ENCODE measurements around the gene CATSPERE.

The CATSPERE gene, protein sequence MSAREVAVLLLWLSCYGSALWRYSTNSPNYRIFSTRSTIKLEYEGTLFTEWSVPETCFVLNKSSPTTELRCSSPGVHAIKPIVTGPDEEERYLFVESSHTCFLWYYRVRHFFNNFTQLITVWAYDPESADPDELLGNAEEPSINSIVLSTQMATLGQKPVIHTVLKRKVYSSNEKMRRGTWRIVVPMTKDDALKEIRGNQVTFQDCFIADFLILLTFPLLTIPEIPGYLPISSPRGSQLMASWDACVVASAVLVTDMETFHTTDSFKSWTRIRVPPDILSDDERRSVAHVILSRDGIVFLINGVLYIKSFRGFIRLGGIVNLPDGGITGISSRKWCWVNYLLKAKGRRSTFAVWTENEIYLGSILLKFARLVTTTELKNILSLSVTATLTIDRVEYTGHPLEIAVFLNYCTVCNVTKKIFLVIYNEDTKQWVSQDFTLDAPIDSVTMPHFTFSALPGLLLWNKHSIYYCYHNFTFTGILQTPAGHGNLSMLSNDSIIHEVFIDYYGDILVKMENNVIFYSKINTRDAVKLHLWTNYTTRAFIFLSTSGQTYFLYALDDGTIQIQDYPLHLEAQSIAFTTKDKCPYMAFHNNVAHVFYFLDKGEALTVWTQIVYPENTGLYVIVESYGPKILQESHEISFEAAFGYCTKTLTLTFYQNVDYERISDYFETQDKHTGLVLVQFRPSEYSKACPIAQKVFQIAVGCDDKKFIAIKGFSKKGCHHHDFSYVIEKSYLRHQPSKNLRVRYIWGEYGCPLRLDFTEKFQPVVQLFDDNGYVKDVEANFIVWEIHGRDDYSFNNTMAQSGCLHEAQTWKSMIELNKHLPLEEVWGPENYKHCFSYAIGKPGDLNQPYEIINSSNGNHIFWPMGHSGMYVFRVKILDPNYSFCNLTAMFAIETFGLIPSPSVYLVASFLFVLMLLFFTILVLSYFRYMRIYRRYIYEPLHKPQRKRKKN

DNA sequence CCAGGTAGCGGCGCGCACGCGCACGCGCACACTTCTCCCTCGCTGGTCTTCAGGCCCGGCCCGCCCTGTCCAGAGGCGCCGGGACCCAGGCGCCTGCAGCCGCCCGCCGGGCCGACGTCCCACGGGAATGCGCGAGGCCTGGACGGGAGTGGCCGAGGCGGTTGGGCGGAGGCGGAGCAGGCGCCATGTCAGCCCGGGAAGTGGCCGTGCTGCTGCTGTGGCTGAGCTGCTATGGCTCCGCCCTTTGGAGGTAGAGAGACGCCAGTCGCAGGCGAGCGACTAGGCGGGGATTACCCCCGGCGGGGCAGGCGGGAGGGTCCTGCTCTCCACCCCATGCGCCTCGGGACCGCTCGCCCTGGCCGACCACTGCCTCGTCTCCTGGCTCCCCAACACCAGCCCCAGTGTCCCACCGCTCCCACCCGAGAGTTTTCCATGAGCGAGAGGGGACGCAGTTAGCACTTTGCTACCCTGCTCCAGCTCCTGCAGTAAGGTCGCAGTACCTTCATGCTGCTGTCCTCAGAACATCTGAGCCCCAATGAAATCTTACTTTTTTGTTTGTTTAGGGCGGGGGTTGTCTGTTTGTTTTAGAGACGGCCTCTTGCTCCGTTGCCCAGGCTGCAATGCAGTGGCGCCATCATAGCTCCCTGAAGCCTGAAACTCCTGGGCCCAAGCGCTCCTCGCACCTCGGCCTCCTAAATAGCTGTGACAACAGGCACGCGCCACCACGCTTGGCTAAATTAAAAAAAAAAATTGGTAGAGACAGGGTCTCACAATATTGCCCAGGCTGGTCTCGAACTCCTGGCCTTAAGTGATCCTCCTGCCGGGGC, at the start of gene CATSPERE:
Gene CATSPERE (plus strand): TSS at position 29 of the 827 bp plus-strand sequence. CDS start 157 bp downstream, at position 186.
- in situ Hi-C loops (cut with MboI; ENCODE audit: low sequenced_read_pairs), result no loop called here

DNA sequence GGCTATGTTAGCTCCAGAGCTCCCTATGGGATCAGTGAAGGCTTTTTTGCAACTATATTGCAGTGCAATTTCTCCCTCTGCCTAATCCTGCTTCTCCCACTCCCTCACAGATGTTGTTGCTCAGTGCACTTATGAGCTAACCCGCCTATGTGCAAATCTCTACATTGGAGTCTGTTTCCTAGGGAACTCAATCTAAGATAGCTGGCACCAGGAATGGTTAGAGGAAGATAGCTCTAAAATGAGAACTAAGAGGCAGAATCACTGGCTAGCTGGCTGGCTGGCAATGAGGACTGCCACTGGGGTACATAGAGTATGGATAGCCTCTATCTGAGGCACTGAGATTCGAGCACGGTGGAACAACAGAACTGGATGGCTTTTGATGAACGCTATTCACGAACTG, 48.9 kb upstream of the CATSPERE start:
- in situ Hi-C loops (cut with MboI; ENCODE audit: low sequenced_read_pairs), result no loop called here

DNA sequence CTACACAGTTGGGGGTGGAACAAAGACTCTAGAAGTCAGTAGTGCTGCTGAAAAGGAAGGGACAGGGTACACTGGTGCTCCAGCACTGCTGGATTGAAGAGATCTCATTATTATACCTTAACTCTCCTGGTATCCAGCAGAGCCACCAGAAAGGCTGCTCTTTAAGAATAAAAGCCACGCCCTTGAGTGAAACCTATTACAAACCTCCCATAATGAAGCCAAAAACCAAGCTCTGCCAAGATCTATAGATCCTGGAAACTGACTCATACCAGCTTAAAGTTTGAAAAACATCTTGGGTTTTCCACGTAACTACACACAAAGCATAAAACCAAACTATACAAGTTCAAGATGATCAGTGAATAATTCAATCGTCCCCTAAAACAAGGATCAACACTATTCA, 47.3 kb upstream of the CATSPERE start:
- in situ Hi-C loops (cut with MboI; ENCODE audit: low sequenced_read_pairs), result no loop called here

DNA sequence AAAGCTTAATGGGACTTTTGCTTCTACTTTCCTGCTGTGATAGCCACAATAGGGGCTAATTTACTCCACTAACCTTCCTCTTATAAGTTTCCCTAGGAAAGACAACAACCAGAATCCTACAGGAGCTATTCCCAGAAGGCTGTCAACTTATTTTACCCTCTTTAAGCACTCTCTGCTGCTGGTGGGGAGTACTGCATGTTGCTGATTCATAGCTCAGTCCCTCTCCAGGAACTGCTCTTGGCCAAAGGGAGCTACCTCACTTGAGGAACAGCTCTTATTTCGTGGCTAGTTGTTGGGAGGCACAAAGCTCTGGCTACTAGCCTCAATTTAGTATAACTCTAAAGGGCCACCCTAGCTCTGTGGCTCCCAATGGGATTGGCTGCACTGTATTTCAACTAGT, 46.5 kb upstream of the CATSPERE start:
- in situ Hi-C loops (cut with MboI; ENCODE audit: low sequenced_read_pairs), result no loop called here

DNA sequence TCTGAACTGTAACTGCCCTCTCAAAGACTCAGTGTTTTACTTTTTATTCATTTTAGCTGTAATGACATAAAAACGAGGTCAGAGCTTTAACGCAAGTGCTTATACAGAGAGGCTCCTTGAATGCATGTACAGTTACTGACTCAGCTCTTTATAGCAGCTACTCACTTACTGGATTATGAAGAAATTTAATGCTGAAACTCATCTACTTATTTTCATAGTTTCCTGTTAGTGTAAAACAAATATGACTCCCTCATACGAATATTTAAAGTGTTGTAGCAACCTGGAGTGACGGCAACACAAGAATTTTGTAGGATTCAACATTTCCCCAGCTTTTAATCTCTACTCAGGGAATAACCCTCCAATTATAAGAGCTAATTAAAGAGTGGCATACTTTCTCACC, 42.0 kb upstream of the CATSPERE start:
- in situ Hi-C loops (cut with MboI; ENCODE audit: low sequenced_read_pairs), result no loop called here

DNA sequence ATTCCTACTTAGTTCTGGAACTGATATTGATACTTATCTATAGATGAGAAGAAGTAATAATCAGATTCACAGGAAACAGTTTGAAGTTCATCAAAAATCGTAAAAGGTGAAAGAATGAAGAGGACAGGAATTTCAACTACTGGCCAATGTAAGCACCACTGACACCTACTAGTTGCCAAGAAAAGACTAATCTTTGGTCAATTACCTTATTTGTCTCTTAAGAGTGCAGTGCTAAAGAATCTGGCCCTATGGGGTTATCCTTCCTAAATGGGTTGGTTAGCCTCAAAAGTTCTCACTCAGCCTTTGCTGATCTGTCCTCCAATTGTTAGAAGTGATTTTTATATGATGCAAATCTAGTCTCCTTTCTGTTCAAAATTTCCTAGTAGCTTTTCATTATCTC, 38.9 kb upstream of the CATSPERE start:
- in situ Hi-C loops (cut with MboI; ENCODE audit: low sequenced_read_pairs), result no loop called here

DNA sequence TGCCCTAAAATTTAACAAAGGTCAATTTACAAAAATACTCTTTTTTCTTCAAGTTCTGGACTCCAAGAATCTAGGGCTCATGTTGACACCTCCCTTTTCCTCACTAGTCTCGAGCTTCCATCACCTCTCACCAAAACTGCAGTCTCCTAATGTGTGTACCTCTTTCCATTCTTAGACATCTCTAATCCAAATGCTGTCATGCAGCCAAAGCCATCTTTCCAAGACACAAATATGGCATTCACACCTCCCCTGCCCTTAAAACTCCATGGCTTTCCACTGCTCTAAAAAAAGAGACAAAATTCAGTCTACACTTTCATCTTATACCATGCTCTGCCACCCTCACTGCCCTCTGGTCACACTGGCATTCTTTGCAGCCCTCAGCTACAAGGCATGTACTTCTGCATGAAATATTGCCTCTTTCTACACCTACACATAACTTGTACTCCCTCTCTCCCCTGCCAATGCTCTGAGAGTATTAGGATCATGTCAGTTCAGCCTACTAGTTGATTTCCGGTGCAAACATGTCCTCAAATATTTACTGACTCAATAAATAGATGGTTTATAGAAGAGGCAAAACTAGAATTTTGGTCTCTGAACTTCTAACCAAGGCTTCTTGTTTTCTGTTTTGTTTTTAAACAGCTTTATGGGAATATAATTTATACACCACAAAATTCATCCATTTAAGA, 36.3 kb upstream of the CATSPERE start:
- in situ Hi-C loops (cut with MboI; ENCODE audit: low sequenced_read_pairs), result no loop called here

DNA sequence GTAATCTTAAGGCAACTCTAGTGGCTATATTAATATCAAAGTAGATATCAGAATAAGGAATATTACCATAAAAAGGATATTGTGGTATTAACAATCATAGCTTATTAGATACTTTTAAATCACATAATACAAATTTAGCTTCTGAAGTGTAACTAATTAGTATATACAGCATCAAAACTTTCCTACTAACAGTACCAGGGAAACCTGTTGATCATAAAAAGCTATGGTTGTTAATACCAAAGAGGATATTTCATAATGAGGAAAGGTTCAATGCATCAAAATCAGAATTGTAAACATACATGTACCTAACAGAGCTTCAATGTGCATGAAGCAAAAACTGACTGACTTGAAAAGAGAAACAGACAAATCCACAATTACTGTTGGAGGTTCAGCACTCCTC, 33.4 kb upstream of the CATSPERE start:
- in situ Hi-C loops (cut with MboI; ENCODE audit: low sequenced_read_pairs), result no loop called here

DNA sequence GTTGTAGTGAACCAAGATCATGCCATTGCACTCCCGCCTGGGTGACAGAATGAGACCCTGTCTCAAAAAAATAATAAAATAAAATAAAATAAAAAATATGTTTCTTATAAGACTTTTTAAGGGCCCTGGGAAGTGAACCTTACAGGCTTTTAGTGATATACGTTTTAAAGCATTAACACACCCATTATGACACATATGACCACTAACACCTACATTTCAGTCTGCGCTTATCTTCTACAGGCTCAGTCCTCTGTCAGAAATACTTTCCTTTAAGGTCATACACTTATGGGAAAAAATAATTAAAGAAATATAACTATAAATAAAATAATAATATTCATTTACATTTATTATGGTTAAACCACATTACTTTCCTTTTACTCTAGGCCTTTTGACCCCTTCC, 31.3 kb upstream of the CATSPERE start:
- in situ Hi-C loops (cut with MboI; ENCODE audit: low sequenced_read_pairs), result no loop called here

DNA sequence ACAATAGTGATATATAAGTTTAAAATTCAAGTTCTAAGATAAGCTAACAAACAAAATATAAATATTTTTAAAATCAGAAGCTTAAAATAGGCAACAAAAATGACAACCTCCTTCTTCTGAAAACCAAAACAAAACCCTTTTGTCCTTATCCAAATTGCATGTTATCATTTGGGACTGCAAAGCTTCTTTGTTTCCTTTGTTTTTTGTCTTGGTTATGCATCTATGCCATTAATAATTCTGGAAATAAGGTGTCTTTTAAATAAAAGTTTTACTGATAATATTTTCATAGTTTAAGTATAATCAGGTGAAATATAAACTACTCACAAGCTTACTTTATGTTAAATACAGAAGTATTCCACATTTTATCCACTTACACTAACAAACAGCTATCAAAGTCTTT, 29.9 kb upstream of the CATSPERE start:
- in situ Hi-C loops (cut with MboI; ENCODE audit: low sequenced_read_pairs), result no loop called here

DNA sequence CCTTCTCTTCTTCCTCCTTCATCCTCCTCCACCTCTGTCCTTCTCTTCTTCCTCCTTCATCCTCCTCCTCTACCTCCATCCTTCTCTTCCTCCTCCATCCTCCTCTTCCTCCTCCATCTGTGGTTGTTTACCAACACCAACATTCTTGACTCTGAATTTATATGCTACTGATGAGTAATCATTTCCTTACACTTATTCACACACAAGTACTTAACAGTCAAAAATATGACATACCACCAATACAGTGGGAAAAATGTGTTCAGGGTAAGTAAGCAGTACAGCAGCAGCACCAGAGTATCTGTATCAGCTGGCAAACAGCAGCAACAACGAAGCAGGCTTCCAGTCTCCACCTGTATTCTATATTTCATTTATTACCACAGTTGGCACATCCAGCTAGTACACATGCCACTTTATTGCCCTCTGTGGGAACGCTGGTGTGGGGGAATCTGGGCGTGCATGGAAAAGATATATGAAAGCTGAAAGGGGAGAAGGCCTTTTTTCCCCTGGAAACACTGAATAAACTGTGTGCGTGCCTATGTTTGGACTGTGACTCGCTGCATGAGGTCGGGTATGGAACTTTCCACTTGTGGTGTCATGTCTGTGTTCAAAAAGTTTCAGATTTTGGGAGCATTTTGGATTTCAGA, 25.4 kb upstream of the CATSPERE start:
- in situ Hi-C loops (cut with MboI; ENCODE audit: low sequenced_read_pairs), result no loop called here

DNA sequence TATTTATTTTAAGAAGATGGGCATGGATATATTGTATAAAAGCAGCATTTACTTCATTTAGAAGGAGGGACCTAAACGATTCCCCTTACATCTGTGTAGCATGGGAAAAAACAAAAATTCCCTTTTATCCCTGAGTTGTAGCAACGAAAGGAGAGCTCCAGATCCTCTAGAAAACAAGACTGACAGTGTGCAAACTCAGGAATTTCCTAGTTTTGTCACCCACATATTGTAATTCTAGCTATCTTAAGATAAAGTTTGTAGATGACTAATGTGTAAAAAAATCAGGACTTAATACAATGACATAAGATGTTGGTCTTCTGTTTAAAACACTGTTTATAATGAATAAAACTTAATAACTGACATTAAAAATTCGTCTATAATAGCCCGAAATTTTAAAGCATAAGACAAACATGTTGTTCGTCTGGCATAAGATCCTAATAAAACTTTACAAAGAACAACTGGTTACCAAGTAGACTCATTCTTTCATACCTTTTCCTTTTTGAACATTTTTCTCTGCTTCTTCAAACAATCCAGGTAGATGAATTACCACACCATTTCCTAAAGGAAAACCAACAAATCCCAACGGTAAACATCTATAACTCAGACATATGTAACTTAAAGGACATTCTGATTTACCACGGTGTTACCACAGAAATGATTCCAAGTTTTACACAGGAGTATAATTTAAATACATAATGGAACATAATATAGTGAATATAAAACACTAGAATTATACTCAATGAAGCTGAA, 24.6 kb upstream of the CATSPERE start:
- in situ Hi-C loops (cut with MboI; ENCODE audit: low sequenced_read_pairs), result no loop called here

DNA sequence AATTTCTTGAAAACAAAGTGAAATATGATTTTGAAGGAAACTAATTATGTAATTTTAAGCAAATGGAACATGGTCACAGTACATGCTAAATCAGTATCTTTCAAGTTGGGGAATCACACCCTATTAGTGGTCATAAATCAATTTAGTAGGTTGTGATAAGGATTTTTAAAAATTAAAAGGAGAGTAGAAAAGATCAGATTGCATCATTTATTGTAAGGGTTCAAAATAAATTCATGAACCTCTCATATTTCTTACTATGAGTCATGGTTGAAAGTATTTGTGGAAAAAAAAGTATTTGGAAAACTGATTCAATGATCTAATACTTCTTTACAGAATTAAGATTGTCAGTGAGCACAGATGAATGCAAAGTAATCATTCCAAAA, 24.0 kb upstream of the CATSPERE start:
- in situ Hi-C loops (cut with MboI; ENCODE audit: low sequenced_read_pairs), result no loop called here

DNA sequence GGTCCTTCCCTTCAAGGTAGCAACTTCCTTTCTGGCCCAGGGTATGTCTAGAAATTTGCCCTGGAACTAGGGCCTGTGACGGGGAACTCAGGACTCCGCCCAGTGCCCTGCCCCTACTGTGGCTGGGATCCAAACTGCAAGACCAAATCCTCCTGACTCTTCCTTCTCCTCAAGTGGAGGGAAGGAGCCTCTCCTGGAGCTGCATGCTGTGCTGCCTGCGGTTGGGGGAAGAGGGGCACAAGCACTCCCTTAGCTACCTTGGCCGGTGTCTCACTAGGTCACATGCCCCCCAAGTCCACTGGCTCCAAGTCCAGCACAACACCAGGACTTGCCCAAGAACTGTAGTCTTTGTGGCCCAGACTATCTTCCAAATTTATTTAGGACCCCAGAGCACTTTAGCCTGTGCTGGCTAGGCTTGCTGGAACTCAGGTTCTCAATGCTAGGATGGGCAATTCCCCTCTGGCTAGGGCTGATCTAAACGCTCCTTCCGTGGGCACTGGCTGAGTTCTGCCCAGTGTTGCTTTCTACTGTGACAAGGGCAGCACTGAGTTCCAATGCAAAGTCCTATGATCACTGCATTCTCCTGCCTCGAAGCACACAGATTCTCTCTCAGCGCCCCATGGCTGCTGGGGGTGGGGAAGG, 21.6 kb upstream of the CATSPERE start:
- in situ Hi-C loops (cut with MboI; ENCODE audit: low sequenced_read_pairs), result no loop called here

DNA sequence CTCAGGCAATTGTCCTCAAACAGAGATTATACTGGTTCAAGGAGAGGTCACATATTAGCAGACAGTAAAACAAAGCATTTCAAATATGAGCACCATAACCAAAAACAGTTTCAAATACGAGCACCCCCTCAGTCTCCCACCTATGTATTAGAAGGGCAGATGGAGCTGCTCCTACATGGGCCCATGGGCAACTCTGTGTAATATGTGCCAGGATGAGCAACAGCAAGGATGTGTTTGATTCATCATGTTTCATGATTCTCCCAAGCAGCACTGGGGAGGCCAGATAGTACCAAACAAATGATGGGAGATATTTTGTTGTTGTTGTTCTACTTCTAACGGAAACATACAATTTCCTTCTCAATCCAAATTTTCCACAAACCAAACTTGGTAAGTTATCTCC, 18.2 kb upstream of the CATSPERE start:
- in situ Hi-C loops (cut with MboI; ENCODE audit: low sequenced_read_pairs), result no loop called here

DNA sequence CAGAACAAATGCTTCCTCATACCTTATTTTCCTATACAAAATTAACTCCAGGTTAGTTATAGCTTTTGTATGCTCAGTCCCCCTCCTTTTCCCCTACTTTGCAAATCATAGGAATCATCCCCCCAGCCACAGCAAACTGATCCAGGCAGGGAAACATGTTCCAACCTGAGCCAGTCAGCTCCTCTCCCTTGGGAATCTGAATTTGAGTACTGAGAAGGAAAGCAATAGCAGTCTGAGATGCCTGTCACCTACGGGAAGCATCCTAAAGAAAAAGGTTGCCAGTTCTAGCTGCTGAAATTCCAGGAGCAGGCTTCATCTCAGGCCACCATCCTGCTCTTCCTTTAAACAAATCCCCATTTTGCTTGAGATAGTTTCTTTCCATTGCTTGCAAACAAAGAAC, 16.2 kb upstream of the CATSPERE start:
- in situ Hi-C loops (cut with MboI; ENCODE audit: low sequenced_read_pairs), result no loop called here

DNA sequence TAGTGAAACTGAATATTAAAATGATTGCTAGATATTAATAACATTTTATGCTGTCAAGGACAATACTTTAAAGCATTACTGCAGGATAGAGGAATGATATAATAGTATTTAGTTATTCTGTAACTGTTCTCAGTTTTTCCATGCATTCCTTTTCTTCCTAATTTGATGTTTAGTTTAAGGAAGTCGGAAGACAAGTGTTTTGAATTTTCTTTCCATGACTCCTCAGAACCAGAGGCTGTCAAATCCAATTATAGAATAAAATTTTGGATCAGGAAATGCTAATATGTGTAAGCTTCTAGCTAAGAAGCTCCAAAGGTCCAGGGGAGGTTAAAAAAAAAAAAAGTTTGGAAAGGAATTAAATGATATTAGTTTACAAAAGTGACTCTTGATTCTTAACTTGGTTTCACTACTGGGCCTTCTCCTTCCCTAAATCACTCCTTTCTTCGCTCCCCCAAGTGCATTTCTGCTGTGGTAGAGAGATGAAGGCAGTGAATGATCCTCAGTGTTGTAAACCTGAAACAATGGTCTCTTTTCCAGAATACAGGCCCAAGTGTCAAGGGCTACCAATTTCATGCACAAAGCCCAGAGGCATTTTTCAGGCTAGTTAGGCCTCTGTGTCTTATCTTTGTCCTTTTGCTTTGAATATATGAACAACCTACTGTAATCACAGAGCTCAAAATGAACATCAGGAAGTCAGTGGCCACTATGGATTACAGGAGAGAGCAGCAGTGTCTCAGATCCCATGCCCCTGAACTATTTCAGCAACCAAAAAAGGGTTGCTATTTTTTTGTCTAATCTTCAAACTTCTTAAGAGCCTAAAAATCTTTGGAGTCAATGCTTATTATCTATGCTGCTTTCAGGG, 15.5 kb upstream of the CATSPERE start:
- in situ Hi-C loops (cut with MboI; ENCODE audit: low sequenced_read_pairs), result no loop called here

DNA sequence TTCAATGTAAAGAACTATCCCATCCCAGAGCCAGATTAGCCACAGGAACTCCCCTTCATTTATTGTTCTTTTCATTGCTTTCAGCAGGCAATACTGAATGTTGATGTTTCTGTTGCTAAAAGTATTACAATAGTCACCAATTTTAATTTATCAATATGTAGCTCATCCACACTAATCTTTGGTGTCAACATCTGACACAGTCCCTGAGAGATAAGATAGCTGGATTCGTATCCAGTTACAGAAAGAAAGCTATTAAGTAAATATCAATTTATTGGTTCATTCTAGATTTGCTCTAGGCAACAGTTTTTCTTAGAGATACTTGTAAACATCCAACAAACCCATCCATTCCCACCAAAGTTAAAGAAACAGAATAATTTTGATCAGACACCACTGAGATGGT, 14.0 kb upstream of the CATSPERE start:
- in situ Hi-C loops (cut with MboI; ENCODE audit: low sequenced_read_pairs), result no loop called here
